Left cardiac atrium (tissue), 4 donors: ENCODE results near the gene MECR. TPM values are rescaled to one million over a fixed set of nuclear protein-coding genes. Genes with fewer than 3 reads are reported as not detected.
A peak's percentile ranks its signal among the peaks of the same experiment; 100 is the strongest.

Experiments used
- ATAC-seq, 2 donors: fragments of 200-7000 bp; cut with Tn5 transposase; one replicate each; pipeline ENCODE4 v1.9.1; 2020; ENCODE audit warnings: mild to moderate bottlenecking in 2 of 2, moderate library complexity in 2 of 2
- DNase-seq: peaks from one replicate; pipeline ENCODE4 v3.0.0-alpha.2; 2020
- intact Hi-C, 2 donors: fragments of 100-400 bp; cut with DNase I; formaldehyde crosslinking; loops; one replicate each; pipeline versions ENCODE4 v1.14.1 to v1.15.1; 2022 to 2023
- long read RNA-seq: library from polyadenylated mRNA; unstranded; transcript quantifications from one replicate; pipeline ENCODE4 v2.0.0, GENCODE V29; 2021
- total RNA-seq, 2 donors: library from RNA; stranded (reverse); fragmentation: NEBNext Ultra II Directional; extraction: Animal tissue kit (Norgen Biotek cat#: 25700); gene quantifications; one replicate each; pipeline ENCODE4 v1.2.1, GENCODE V29; 2021
- donor health status: DM: no; HTN: yes; CAD: no.
- donor health status: DM: no; HTN: yes; CAD: no; lungs with severe emphysema.
- donor health status: DM: yes; HTN: yes; CAD: no.
- donor health status: Dilated cardiomyopathy.

MECR gene
- total RNA-seq = 10 to 100 TPM; 25.8 to 26.2 TPM
- long read RNA-seq, transcript MECR-201 (10 exons, 1,353 nt) = major isoform, 31 of 48 reads
- long read RNA-seq, partial matches to known transcripts = 4 of 48 reads
- long read RNA-seq, other reads (novel, unspliced or antisense) = 9 of 48 reads

GRCh38 chr1:29230553-29231378 is at the start of gene MECR:
Gene MECR (minus strand): TSS chr1:29230934. CDS start chr1:29230906, 28 bp downstream.
- intact Hi-C loops = loop anchor here (5.0 to 10.0 kb wide), 5 partner anchors 224 to 1474 kb away; no protein-coding TSS in a partner anchor
- peak; percentile 99 for ATAC-seq
- DNase-seq = peak; percentile 95

- intact Hi-C loops = no loop called here
- DNase-seq (no peak), ATAC-seq (peak in 1 of 2 donors; percentile 47)
These were observed 49.2 kb upstream of the MECR start for GRCh38 chr1:29279951-29280391.

- intact Hi-C loops = no loop called here
- no peak for DNase-seq
- no peak for ATAC-seq
These were observed 48.7 kb upstream of the MECR start for GRCh38 chr1:29279406-29279805.

GRCh38 chr1:29278124-29278523 is 47.4 kb upstream of the MECR start:
- ATAC-seq (no peak), DNase-seq (no peak)
- intact Hi-C loops = no loop called here

GRCh38 chr1:29275435-29275834 is 44.7 kb upstream of the MECR start:
- intact Hi-C loops = no loop called here
- no peak for DNase-seq

GRCh38 chr1:29272147-29272907 is 41.6 kb upstream of the MECR start:
- intact Hi-C loops = loop anchor here in 1 of 2 donors (5.0 kb wide), 1 partner anchor 155 kb away; no protein-coding TSS in a partner anchor
- DNase-seq = no peak
- no peak for ATAC-seq

More at GRCh38 chr1:29275435-29275834, 44.7 kb upstream of the MECR start:
- no peak for ATAC-seq

GRCh38 chr1:29271724-29272123 is 41.0 kb upstream of the MECR start:
- DNase-seq (peak; percentile 73), ATAC-seq (peak; percentile 96)
- intact Hi-C loops = loop anchor here in 1 of 2 donors (5.0 kb wide), 1 partner anchor 156 kb away; no protein-coding TSS in a partner anchor

- intact Hi-C loops = loop anchor here in 1 of 2 donors (5.0 kb wide), 1 partner anchor 156 kb away; no protein-coding TSS in a partner anchor
- DNase-seq = no peak
- ATAC-seq = no peak
These were observed 40.3 kb upstream of the MECR start for GRCh38 chr1:29270929-29271521.

GRCh38 chr1:29269382-29269781 is 38.6 kb upstream of the MECR start:
- ATAC-seq (no peak), DNase-seq (no peak)
- intact Hi-C loops = no loop called here

- intact Hi-C loops = no loop called here
- DNase-seq = no peak
- ATAC-seq = no peak
These were observed 36.8 kb upstream of the MECR start for GRCh38 chr1:29267321-29268070.

GRCh38 chr1:29266912-29267311 is 36.2 kb upstream of the MECR start:
- ATAC-seq (no peak), DNase-seq (no peak)
- intact Hi-C loops = no loop called here

- DNase-seq (no peak), ATAC-seq (peak in 1 of 2 donors; percentile 63)
- intact Hi-C loops = no loop called here
These were observed 34.1 kb upstream of the MECR start for GRCh38 chr1:29264773-29265389.

GRCh38 chr1:29260531-29260930 is 29.8 kb upstream of the MECR start:
- intact Hi-C loops = no loop called here
- no peak for ATAC-seq
- no peak for DNase-seq

- intact Hi-C loops = no loop called here
- DNase-seq = peak; percentile 72
- peak; percentile 90 for ATAC-seq
These were observed 29.2 kb upstream of the MECR start for GRCh38 chr1:29259802-29260441.

- DNase-seq (no peak), ATAC-seq (peak; percentile 46 to 50)
- intact Hi-C loops = no loop called here
These were observed 28.5 kb upstream of the MECR start for GRCh38 chr1:29258976-29259801.

- DNase-seq = no peak
- intact Hi-C loops = no loop called here
- ATAC-seq = peak in 1 of 2 donors; percentile 51
These were observed 27.6 kb upstream of the MECR start for GRCh38 chr1:29258189-29258975.
